ENCODE data around the gene SERINC5.
"Not testable (repeated sequence)": the region's sequence is repeated elsewhere in the genome, so short reads cannot be mapped to it uniquely, and the experiment has no call there.

The SERINC5 gene

DNA sequence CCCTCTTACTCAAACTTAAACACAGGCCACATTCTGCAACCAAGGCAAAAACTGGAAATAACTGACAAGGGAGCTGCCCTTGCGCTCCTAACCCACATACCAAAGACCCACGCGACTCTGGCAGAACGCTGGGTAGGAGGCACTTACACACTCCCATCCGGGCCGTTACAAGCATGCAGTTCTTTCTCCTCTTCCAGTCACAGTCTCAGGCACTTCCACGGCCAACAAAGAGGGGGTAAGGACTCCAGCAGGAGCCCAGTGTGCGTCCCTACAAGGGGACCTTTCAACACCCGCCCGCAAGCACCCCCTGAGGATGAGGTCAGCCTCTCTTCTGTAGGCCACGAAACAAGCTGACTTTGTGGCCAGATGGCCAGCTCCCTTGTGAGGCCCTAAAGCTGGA lies 57.4 kb downstream of the SERINC5 start:
- no peak for DNase-seq (ENCODE audit: low spot score)

DNA sequence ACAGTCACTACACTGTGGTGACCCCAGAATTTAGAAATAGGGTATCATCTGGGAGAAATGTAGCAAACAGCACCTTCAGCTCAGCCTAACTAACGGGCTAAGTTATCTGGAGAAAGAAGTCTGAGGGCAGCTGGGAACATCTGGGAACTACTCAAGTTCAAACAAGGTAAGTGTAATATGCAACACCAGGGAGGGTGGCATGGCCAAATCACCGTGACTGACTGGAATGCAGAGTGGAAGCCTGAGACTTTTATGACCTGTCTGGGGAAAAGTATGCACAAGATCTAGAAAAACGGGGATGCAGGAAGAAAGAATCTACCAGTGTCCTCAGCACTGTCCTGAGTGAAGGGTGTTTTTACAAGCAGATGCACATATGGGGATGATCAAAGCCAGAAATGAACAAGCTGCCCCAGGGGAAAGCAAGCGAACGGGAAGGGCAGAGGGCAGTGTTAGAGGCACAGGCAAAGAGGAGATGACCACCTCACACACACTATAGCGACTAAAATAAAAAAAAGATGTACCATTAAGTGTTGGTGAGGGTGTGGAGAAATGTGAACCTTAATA lies 59.9 kb downstream of the SERINC5 start:
- no peak for DNase-seq (ENCODE audit: low spot score)

DNA sequence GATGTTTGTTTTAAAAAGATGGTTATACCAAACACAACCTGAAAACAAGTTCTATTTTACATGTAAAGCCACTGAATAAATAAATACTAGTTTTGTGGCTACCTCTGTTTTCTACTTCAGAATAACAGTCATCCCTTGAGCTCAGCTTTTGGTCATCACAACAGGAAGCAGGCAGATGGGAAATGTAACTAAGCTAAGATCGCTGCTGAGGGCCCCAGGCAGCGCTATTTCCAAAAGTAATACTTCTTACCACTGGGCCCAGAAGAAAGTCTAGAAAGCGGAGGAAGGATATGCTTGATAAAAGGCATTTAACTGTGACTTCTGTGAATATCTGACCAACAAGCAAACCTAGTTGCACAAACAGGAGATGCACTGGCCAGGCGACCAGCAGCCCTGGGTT lies 61.4 kb downstream of the SERINC5 start:
- no peak for DNase-seq (ENCODE audit: low spot score)

DNA sequence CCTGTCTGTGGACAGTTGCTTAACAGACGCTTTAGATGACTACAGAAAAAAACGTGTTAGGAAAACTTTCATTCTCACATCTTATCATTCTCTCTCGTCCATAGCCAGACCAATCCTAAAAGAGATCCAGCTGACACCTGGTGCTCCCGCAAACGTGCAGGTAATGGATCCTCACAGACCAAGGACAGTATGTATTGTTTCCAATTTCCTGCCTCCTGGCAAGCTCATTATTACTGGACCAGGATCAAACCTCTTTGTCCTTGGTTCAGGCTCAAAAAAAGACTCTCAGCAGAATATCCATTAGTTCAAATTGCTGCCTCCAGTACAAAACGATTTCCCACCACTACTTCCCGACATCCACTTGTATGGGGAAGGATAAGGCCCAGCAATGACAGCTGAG lies 62.4 kb downstream of the SERINC5 start:
- DNase-seq (ENCODE audit: low spot score): no peak

DNA sequence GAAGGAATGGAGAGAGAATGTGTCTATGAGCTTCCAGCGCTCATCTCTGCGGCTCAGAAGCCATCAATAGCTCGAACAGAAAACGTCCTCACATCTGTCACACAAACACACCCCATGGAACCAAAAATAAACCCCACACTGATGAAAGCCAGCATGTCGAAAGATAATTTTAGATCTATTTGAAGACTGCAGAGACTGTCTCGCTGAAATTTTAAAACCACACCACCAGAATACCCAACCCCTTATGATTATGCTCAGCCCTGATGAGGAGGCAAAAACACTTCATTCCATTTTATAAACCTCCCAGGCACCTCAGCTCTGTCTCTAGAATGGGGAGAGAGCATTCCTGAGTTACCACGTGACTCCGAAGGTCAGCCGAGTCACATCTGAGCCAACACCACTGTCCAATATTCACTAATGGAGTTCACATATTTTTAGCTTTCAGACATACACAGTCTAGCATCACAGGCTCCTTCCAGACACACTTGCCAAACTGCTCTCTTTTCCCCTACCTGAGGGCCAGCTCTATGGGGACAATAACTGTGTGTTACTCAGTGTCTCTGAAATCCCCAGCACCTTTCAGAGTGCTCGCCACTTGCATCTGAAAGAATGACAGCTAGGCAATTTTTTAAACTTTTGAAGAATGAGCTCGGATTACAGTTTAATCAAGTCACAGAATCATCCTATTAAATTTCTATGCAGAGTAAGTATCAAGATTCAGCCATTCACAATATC lies 63.2 kb downstream of the SERINC5 start:
- peak; percentile 66 for DNase-seq (ENCODE audit: low spot score)

DNA sequence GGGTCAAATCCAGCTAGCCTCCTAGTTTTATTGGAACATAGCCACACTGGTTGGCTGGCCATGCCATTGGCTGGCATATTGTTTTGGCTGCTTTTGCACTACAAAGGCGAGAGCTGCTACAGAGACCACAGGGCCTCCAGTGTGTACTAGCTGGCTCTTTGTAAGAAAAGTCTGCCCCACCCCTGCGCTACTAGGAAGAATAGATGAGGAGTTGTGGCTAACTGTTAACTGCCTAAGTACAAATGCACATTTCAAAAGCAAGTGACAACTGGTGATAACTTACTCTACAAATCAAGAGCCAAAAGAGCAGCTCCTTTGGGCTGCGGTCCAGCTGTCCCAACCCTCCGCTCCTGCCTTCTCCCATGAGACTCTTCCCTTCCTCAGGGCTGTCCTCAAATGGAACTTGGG lies 63.9 kb downstream of the SERINC5 start:
- DNase-seq (ENCODE audit: low spot score): peak; percentile 26

DNA sequence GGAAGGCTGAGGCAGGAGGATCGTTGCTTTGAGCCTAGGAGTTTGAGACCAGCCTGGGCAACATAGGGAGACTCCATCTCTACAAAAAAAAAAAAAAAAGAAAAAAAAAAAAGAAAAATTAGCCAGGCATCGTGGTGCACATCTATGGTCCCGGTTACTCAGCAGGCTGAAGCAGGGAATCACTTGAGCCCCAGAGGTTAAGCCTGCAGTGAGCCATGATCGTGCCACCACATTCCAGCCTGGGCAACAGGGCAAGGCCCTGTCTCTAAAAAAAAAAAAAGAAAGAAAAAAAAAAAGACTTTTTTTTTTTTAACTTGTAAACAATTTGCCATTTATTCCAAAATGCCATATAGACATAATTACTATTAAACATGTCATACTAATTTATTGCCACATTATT lies 64.5 kb downstream of the SERINC5 start:
- DNase-seq (ENCODE audit: low spot score): no peak

DNA sequence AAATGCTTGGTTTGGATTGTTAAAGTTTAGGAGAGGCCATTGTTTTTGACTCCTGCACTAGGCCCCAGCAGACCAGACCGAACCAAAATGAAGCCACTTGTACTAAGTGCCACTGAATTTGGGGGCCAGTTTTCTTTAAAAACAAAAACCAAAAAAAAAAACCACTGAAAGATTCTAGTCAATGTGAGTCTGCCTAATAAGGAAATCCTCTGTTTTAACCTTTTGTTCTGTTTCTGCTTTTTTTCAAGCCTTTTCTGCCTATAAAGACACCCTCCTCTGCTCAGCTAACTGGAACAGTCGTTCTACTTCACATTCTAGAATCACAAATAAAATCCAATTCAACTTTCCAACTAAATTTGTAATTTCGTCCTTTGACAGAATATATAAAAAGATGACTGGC lies 64.9 kb downstream of the SERINC5 start:
- no peak for DNase-seq (ENCODE audit: low spot score)

DNA sequence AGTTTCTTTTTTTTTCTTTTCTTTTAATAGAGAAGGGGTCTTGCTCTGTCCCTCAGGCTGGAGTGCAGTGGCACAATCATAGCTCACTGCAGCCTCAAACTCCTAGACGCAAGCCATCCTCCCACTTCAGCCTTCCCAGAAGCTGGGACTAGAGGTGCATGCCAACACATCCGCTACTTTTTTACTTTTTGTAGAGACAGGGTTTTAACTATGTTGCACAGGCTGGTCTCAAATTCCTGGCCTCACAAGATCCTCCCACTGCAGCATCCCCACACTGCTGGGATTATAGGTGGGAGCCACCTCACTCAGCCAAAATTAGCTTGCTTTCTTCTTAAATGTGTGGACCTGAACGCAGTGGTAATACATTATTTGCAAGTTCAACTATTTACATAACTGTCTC lies 66.1 kb downstream of the SERINC5 start:
- no peak for DNase-seq (ENCODE audit: low spot score)

DNA sequence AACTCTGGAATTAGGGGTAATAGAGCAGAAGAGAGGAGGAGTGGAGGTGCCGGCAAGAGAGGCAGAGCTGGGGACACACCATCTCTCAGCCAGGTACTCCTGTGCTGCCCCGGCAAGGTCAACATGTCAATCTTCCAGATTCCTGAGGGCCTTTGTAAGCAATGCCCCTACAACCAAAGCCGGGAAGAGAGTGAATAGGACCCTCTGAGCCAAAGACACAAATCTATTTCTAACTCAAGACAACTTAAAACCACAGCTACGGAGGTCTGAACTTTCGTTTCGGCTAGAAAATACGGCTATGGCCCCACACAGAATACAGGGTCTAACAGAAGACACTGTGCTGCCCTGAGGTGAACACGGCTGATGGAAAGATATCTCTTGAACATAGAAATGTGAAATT lies 66.6 kb downstream of the SERINC5 start:
- DNase-seq (ENCODE audit: low spot score): no peak

DNA sequence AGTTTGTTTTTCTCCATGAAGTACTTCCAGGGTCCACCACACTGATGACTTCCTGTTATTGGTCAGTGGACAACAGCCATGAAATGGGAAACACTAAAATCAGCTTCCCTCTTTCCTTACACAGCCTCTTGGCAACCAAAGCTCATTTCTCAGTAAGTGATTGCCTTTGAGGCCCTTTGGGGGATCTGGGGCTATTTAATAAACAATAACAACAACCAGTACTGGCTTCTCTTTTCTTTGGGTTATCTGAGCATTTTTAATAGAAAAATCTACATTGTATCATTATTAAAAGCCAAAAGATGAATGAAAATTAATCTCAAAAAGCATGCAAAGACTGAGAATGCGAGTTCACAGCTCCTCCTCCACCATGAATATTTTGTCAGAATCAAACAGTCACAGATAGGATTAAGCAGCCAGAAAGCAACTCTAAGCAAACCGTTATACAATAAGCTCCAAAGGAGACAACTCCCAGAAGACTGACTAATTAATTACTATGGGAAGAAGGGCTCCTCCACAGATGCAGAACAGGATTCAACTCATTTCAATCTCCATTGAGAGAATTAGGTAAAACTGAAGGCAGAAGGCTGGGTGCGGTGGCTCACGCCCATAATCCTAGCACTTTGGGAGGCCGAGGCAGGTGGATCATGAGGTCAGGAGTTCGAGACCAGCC lies 68.3 kb downstream of the SERINC5 start:
- no peak for DNase-seq (ENCODE audit: low spot score)

DNA sequence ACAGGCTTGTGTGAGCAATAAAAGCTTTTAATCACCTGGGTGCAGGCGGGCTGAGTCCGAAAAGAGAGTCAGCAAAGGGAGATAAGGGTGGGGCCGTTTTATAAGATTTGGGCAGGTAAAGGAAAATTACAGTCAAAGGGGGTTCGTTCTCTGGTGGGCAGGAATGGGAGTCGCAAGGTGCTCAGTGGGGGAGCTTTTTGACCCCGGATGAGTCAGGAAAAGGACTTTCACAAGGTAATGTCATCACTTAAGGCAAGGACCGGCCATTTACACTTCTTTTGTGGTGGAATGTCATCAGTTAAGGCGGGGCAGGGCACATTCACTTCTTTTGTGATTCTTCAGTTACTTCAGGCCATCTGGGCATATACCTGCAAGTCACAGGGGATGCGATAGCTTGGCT lies 70.3 kb downstream of the SERINC5 start:
- not testable (repeated sequence) for DNase-seq (ENCODE audit: low spot score)

DNA sequence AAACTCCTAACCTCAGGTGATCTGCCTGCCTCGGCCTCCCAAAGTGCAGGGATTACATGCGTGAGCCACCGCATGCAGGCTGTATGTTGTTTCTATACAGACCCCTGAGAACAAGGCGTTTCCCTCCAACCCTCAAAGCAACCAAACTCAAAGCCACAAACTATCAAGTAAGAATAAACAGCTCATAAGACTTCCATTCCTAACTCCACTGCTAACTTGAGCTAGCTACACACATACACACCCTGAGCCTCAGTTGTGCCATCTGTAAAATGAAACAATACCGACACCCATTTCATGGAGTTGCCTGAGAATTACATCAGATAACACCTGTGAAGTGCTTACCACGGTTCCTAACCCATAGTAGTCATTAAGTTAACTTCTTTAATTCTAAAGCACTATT lies 70.8 kb downstream of the SERINC5 start:
- DNase-seq (ENCODE audit: low spot score): no peak

DNA sequence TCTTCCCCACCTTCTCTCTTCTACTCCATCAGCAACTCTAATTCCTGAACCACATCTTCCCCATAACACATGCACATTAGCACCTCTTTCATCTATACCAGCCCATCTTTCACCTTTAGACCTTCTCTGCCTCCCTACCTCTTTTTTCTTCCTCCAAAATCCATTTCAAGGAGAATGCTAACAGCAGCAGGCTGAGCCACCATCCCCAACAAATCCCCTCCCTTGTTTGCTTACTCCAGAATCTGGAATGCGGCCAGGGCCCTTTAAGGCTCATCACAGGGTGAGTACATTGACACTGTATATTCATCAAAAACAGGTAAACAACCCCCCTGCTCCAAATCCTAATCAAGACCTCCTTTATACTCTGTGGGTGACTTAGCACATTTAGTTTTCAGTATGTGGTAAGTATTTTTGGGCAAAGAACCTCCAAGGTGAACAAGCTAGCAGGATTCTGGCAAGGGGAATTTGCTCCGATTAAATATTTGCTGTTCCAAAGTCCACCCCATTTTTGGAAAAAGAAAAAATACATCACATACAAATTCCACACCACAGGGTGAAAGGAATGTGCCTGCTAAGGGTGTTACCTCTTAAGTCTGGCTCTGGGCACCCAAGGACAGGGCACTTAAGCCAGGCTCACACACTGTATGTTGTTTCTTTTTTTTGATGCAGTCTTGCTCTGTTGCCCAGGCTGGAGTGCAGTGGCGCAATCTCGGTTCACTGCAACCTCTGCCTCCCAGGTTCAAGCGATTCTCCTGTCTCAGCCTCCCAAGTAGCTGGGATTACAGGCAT lies 71.4 kb downstream of the SERINC5 start:
- DNase-seq (ENCODE audit: low spot score): no peak

DNA sequence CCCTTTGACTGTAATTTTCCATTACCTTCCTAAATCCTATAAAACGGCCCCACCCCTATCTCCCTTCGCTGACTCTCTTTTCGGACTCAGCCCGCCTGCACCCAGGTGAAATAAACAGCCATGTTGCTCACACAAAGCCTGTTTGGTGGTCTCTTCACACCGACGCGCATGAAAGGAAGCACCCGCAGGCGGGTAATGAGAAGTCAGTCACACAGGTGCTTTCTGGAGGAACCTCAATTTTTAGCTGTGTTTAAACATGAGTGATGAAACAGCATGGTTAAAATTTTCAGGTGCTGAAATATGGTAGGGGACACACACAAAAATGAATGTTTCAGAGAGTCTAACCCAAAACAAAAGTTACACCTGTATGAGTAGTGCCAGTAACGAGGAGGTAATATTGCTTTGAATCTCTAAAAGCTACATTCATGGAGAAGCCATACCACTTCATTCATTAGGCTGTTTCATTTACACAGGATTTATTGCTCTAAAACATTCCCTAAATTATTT lies 72.1 kb downstream of the SERINC5 start:
- not testable (repeated sequence) for DNase-seq (ENCODE audit: low spot score)

DNA sequence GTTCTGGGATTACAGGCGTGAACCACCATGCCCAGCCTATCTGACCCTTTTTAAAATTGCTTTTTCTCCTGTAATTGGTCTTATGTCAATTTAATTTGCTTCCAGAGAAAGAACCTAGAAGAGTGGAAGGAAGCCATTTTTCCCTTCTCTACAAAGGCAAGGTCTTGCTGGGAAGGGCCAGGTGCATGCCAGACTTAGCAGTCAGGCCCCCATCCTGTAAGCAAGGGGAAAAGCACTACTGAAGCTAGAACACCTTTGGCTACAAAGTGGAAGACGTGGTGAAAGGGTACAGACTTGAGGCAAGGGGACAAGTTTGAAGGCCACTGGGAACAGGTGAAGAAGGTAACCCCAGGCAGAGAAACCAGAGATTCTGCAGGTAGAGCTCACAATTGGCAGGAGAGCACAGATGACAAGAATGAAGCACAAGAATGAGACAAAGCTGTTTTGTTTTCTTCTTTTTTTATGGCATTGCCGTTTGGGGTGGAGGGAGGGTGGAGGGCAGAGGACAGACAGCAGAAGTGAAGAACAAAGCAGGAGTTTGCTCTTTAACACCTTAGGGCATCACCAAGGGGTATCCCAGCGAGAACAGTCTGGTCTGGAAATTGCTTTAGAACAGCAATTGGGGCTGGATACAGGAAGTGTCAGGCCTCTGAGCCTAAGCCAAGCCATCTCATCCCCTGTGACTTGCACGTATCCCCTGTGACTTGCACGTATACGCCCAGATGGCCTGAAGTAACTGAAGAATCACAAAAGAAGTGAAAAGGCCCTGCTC lies 72.9 kb downstream of the SERINC5 start:
- no peak for DNase-seq (ENCODE audit: low spot score)

DNA sequence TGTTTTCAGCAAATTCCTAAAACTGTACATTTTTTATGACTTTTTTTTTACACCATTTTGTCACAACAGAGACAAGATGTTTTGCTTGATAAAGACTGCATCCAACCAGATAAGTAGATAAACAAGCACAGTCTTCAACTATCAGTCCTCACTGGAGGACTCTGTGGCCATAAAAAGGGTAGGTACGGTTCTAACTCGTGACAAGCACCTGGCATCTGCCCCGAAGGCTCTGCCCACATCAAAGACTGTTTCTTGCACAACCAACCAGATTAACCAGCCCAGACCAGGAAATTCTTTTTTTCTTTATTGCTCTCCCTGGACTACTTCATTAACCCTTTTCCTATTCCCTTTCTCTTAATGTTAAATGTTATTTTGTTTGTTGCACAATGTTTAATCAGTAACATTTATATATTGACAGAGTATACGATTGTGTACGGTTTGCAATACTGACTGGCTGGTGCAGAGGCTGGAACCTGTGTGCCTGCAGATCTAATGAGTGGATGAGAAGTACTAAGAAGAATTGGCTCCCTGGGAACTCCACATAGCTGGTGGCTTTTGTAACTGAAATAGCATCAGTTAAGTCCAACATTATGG lies 74.1 kb downstream of the SERINC5 start:
- no peak for DNase-seq (ENCODE audit: low spot score)

DNA sequence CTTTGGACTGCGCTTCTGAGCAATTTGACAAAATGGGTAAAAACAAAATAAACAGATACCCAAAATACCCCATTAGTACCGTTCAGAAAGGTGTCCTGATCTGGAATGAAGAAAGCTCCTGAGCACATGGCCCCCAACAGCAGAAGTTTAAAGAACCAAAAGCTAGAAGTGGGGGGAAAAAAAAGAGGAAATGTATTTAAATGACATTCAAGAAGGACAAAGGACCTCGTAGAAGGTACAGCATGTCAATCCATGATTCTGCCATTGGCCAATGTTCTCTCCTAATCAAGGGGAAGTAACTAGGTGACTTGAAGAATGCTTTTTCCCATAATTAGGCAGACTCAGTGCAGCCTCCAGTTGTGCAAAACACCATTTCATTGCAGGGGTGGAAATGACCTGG lies 78.6 kb downstream of the SERINC5 start:
- DNase-seq (ENCODE audit: low spot score): no peak

DNA sequence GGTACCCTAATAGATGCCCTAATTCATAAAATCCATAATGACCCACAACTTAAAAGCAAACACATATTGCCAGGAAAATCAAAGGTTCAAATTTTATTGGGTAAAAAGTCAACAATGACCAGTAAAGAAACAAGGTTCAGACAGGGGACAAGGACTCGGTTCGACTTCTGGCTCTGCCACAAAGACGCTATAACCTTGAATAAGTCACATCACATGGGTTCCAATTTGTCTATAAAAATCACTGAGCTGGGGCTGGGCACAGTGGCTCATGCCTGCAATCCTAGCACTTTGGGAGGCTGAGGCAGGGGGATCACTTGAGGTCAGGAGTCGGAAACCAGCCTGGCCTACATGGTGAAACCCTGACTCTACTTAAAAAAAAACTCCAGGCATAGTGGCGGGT lies 80.5 kb downstream of the SERINC5 start:
- no peak for DNase-seq (ENCODE audit: low spot score)

DNA sequence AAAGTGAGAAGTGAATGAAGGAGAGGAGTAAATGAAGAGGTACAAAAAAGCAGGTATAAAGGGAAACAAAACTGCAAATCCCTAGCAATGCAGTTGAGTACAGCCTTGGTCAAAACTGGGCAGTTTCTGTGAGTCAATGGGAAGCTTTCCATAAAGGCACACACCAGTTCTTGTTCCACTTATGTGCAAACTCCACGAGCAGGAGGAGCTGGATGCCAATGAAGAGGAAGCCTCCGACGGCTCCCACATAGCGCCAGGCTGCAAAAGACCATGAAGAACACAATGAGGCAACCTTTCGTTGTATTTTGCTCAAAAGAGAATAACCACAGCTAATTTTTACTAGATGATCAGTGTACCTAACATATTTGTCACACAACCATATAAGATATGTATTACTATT lies 81.1 kb downstream of the SERINC5 start:
- no peak for DNase-seq (ENCODE audit: low spot score)

DNA sequence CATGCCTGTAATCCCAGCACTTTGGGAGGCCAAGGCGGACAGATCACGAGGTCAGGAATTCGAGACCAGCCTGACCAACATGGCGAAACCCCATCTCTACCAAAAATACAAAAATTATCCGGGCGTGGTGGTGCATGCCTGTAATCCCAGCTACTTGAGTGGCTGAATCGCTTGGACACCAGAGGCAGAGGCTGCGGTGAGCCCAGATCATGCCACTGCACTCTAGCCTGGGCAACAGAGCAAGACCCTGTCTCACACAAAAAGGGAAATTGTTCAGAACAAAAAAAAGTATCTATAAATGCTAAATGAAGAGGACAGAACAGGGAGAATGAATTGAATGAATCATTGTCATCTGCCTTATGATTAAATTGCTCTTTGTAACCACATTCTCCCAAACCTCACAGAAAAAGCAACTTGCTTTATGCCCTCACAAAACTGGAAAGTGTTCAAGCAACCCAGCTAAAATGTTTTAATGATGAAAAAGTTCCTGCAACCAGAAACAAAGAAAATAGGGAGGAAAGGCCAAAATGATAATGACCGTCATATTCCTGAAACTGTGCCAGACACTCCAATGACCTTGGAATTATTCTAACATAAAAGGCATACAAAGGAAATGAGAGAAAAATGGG lies 83.7 kb downstream of the SERINC5 start:
- DNase-seq (ENCODE audit: low spot score): no peak

Measured in AG20443 (cell line).